Measurements from ENCODE around the gene FMN2.

FMN2 gene

GRCh38 chr1:240501115-240501514 lies 409.4 kb downstream of the FMN2 start:
- DNase-seq, result no peak

DNA sequence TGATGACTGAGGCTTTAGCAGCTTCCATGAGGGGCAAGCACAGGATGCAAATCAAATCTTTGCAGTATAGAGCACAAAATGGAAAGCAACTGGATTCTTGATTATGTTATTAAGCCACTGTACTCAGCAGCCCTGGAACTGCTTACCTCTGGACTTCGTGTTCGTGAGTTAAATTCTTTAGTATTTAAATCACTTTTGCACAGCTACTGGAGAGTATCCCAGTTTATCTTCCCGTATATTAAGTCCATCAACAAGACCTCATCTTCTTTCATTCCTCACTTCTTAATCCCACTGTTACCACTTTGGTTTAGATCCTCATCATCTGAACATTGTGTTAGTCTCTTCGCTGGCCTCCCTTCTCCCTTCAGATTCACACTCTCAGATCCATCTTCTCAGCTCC lies 411.4 kb downstream of the FMN2 start:
- DNase-seq, result no peak

DNA sequence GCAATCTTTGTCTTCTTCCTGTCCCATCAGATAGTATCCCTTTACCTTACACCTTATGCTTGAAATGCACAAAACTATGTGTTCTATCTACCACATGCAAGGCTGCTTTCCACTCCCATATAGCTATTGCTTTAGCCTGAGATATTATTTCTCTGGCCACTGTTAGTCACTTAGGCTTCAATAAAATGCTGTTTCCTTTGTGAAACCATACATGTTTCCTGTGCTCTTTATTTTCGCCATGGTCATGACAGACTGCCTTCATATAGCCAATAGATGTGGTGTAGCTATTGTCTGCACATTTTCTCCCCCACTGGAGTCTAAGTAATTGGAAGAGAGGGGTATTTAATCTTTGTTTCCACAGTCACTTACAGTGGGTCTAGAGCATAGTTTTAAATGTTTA lies 411.9 kb downstream of the FMN2 start:
- no peak for DNase-seq

- no peak for DNase-seq
Measured at GRCh38 chr1:240506176-240506575, 414.5 kb downstream of the FMN2 start.

DNA sequence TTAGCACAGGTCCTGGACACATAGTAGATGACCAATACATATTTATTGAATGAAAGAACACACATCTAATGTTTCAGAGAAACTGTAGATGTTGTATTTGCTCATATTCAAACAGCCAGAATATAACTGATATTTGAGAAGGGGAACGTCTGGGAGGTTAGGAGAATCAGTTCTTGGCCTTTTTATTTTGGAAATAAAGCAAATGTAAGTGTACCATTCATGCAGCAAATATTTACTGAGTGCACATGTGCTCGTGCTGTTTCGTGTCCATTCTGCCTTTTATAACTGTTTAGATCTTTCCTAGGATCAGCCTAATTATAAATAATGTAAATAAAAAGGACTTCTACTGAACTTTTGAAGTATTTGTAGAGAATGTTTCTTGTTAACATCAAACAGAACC lies 416.5 kb downstream of the FMN2 start:
- no peak for DNase-seq

- no peak for DNase-seq
Measured at GRCh38 chr1:240508950-240509349, 417.3 kb downstream of the FMN2 start.

- DNase-seq, result no peak
Measured at GRCh38 chr1:240511789-240512188, 420.1 kb downstream of the FMN2 start.

GRCh38 chr1:240515505-240515904 lies 423.8 kb downstream of the FMN2 start:
- DNase-seq, result no peak

DNA sequence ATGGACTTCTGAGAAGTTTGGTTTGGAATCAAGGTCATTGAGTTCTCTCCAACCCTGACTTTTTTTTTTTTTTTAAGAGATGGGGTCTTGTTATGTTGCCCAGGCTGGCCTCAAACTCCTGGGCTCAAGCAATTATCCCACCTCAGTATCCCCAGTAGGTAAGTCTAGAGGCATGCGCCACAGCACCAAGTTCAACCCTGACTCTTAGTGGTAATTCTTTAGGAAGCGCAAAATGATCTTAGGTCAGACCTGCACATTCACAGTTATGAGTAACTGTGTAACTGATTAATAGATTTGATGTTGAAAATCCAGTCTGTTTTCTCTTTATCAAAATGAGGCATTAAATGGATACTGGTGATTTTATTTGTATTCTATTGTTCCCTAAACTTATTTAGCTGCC lies 424.4 kb downstream of the FMN2 start:
- DNase-seq, result no peak

GRCh38 chr1:240517891-240518290 lies 426.2 kb downstream of the FMN2 start:
- no peak for DNase-seq

GRCh38 chr1:240522122-240522822 lies 430.6 kb downstream of the FMN2 start:
- no peak for DNase-seq

GRCh38 chr1:240524356-240525069 lies 432.8 kb downstream of the FMN2 start:
- no peak for DNase-seq

Measured in NCI-H446 (cell line).